ENCODE measurements around the gene WSCD1. TPM values are rescaled to one million over a fixed set of nuclear protein-coding genes. Genes with fewer than 3 reads are reported as not detected.

WSCD1 gene
- polyA plus RNA-seq, 1 donor (not counting 4 experiments of a cell fraction or from before 2014, with no cell fraction given) = not detected

GRCh38 chr17:6172642-6173330, 102.6 kb downstream of the WSCD1 start:
- H3K9me3 ChIP-seq (ENCODE audit: control insufficient read depth, low read depth, low read length) = no peaks in the 10 kb centered on the region
- peaks cover 3% of the 10 kb centered on the region for H3K27me3 ChIP-seq (ENCODE audit: control insufficient read depth, extremely low read depth, insufficient read depth, low read length)
- H3K4me1 ChIP-seq (ENCODE audit: control insufficient read depth, extremely low read depth, insufficient read depth, low read length) = no peaks in the 10 kb centered on the region
- TF ChIP-seq EZH2 (IDR thresholded peaks at IDR 0.05; ENCODE audit: low read length) = no peak
- no peak for TF ChIP-seq CTCF (optimal IDR thresholded peaks at IDR 0.05 in 1 of 3, IDR thresholded peaks at IDR 0.05 in 1 of 3, conservative IDR thresholded peaks at IDR 0.05 in 1 of 3; ENCODE audit: extremely low read depth in 1 of 3, insufficient read depth in 2 of 3, low read length in 3 of 3)
- H3K79me2 ChIP-seq (ENCODE audit: control insufficient read depth, insufficient read depth, low read length) = no peaks in the 10 kb centered on the region
- H3K4me3 ChIP-seq (ENCODE audit: control insufficient read depth in 2 of 3, extremely low read depth in 1 of 3, insufficient read depth in 2 of 3, low read depth in 1 of 3, low read length in 3 of 3) = no peak overlapping the region
- FAIRE-seq (no peak), DNase-seq (ENCODE audit: low read depth, low spot score) (no peak)
- H3K4me2 ChIP-seq (ENCODE audit: control insufficient read depth, extremely low read depth, insufficient read depth, low read depth, low read length) = no peak overlapping the region
- no peaks in the 10 kb centered on the region for H3K36me3 ChIP-seq (ENCODE audit: control insufficient read depth in 2 of 2, extremely low read depth in 1 of 2, insufficient read depth in 2 of 2, low read length in 2 of 2)
- dilution Hi-C loops (cut with MboI; ENCODE audit: extremely low pct_ligation_motif_present, low sequenced_read_pairs) = no loop called here
- no peaks in the 10 kb centered on the region for H3K9me1 ChIP-seq (ENCODE audit: control insufficient read depth, extremely low read depth, insufficient read depth, low read length)
- H2AFZ ChIP-seq (ENCODE audit: control insufficient read depth, low read length) = no peak overlapping the region
- no peak overlapping the region for H3K9ac ChIP-seq (ENCODE audit: control insufficient read depth, extremely low read depth, insufficient read depth, low read length)
- H4K20me1 ChIP-seq (ENCODE audit: control insufficient read depth, extremely low read depth, insufficient read depth, low read length) = no peaks in the 10 kb centered on the region
- no peak overlapping the region for H3K27ac ChIP-seq (ENCODE audit: control insufficient read depth, insufficient read depth, low read length)

- no peak for FAIRE-seq
Observed at GRCh38 chr17:6173653-6174052, 103.5 kb downstream of the WSCD1 start.

More at GRCh38 chr17:6173653-6174052, 103.5 kb downstream of the WSCD1 start:
- Histone ChIP-seq H3K4me2 (ENCODE audit: control insufficient read depth, extremely low read depth, insufficient read depth, low read depth, low read length) (no peak overlapping the region), H3K79me2 (ENCODE audit: control insufficient read depth, insufficient read depth, low read length) (no peaks in the 10 kb centered on the region), H3K4me1 (ENCODE audit: control insufficient read depth, extremely low read depth, insufficient read depth, low read length) (no peaks in the 10 kb centered on the region), H3K9me1 (ENCODE audit: control insufficient read depth, extremely low read depth, insufficient read depth, low read length) (no peaks in the 10 kb centered on the region), H3K27ac (ENCODE audit: control insufficient read depth, insufficient read depth, low read length) (no peak overlapping the region), H3K9me3 (ENCODE audit: control insufficient read depth, low read depth, low read length) (no peaks in the 10 kb centered on the region), H3K4me3 (ENCODE audit: control insufficient read depth in 2 of 3, extremely low read depth in 1 of 3, insufficient read depth in 2 of 3, low read depth in 1 of 3, low read length in 3 of 3) (no peak overlapping the region), H3K27me3 (ENCODE audit: control insufficient read depth, extremely low read depth, insufficient read depth, low read length) (peaks cover 3% of the 10 kb centered on the region), H2AFZ (ENCODE audit: control insufficient read depth, low read length) (no peak overlapping the region), H3K9ac (ENCODE audit: control insufficient read depth, extremely low read depth, insufficient read depth, low read length) (no peak overlapping the region), H3K36me3 (ENCODE audit: control insufficient read depth in 2 of 2, extremely low read depth in 1 of 2, insufficient read depth in 2 of 2, low read length in 2 of 2) (no peaks in the 10 kb centered on the region), H4K20me1 (ENCODE audit: control insufficient read depth, extremely low read depth, insufficient read depth, low read length) (no peaks in the 10 kb centered on the region)
- dilution Hi-C loops (cut with MboI; ENCODE audit: extremely low pct_ligation_motif_present, low sequenced_read_pairs) = no loop called here
- no peak for TF ChIP-seq EZH2 (IDR thresholded peaks at IDR 0.05; ENCODE audit: low read length)
- TF ChIP-seq CTCF (optimal IDR thresholded peaks at IDR 0.05 in 1 of 3, IDR thresholded peaks at IDR 0.05 in 1 of 3, conservative IDR thresholded peaks at IDR 0.05 in 1 of 3; ENCODE audit: extremely low read depth in 1 of 3, insufficient read depth in 2 of 3, low read length in 3 of 3) = no peak
- DNase-seq (ENCODE audit: low read depth, low spot score) = no peak
